Measurements from ENCODE around the gene AFAP1. TPM values are rescaled to one million over a fixed set of nuclear protein-coding genes. Genes with fewer than 3 reads are reported as not detected.
A peak's percentile ranks its signal among the peaks of the same experiment; 100 is the strongest.

AFAP1 gene
- polyA plus RNA-seq, 1 experiment: 61.7 TPM

- Histone ChIP-seq H3K27ac (ENCODE audit: low read depth, low read length) (peak overlapping the region; percentile 79), H3K4me3 (ENCODE audit: low read depth, low read length) (no peak overlapping the region), H3K27me3 (ENCODE audit: control insufficient read depth, insufficient read depth, low read length) (no peaks in the 10 kb centered on the region), H3K9me3 (ENCODE audit: control insufficient read depth, insufficient read depth, low read length) (no peaks in the 10 kb centered on the region)
- CTCF ChIA-PET: no interaction called here
- TF ChIP-seq CTCF (IDR thresholded peaks at IDR 0.05; ENCODE audit: low read depth, low read length): no peak
- POLR2A ChIA-PET: no interaction called here
- DNase-seq (ENCODE audit: low read depth, low spot score): no peak
Measured at GRCh38 chr4:7879127-7879526, 60.5 kb downstream of the AFAP1 start.

GRCh38 chr4:7878323-7878722 is 61.3 kb downstream of the AFAP1 start:
- Histone ChIP-seq H3K27me3 (ENCODE audit: control insufficient read depth, insufficient read depth, low read length) (no peaks in the 10 kb centered on the region), H3K27ac (ENCODE audit: low read depth, low read length) (no peak overlapping the region), H3K9me3 (ENCODE audit: control insufficient read depth, insufficient read depth, low read length) (no peaks in the 10 kb centered on the region; the same call in 1 of the 2 replicates), H3K4me3 (ENCODE audit: low read depth, low read length) (no peak overlapping the region)
- ChIA-PET CTCF (interaction anchor here (1.1 to 4.6 kb wide), 3 partner anchors 9 to 75 kb away, joined by 3 to 31 read pairs (median 6); no protein-coding TSS in a partner anchor), POLR2A (no interaction called here)
- TF ChIP-seq CTCF (IDR thresholded peaks at IDR 0.05; ENCODE audit: low read depth, low read length): no peak
- DNase-seq (ENCODE audit: low read depth, low spot score): no peak

- H3K27ac ChIP-seq (ENCODE audit: low read depth, low read length): no peak overlapping the region
Measured at GRCh38 chr4:7877176-7877575, 62.5 kb downstream of the AFAP1 start.

GRCh38 chr4:7876201-7876875 is 63.3 kb downstream of the AFAP1 start:
- ChIA-PET CTCF (interaction anchor here (0.6 to 4.6 kb wide), 9 partner anchors 10 to 111 kb away, joined by 3 to 31 read pairs (median 3); no protein-coding TSS in a partner anchor), POLR2A (no interaction called here)
- peak overlapping the region; percentile 65 for H3K27ac ChIP-seq (ENCODE audit: low read depth, low read length)
- H3K9me3 ChIP-seq (ENCODE audit: control insufficient read depth, insufficient read depth, low read length): no peaks in the 10 kb centered on the region; the same call in 1 of the 2 replicates
- no peak for DNase-seq (ENCODE audit: low read depth, low spot score)
- H3K27me3 ChIP-seq (ENCODE audit: control insufficient read depth, insufficient read depth, low read length): no peaks in the 10 kb centered on the region
- peak overlapping the region; percentile 21 for H3K4me3 ChIP-seq (ENCODE audit: low read depth, low read length)
- TF ChIP-seq CTCF (IDR thresholded peaks at IDR 0.05; ENCODE audit: low read depth, low read length): peak; percentile 61

More at GRCh38 chr4:7877176-7877575, 62.5 kb downstream of the AFAP1 start:
- no peak for DNase-seq (ENCODE audit: low read depth, low spot score)
- Histone ChIP-seq H3K9me3 (ENCODE audit: control insufficient read depth, insufficient read depth, low read length) (no peaks in the 10 kb centered on the region; the same call in 1 of the 2 replicates), H3K4me3 (ENCODE audit: low read depth, low read length) (no peak overlapping the region), H3K27me3 (ENCODE audit: control insufficient read depth, insufficient read depth, low read length) (no peaks in the 10 kb centered on the region)
- no peak for TF ChIP-seq CTCF (IDR thresholded peaks at IDR 0.05; ENCODE audit: low read depth, low read length)
- ChIA-PET CTCF (interaction anchor here (0.6 to 4.6 kb wide), 11 partner anchors 9 to 110 kb away, joined by 3 to 31 read pairs (median 3); no protein-coding TSS in a partner anchor), POLR2A (no interaction called here)

GRCh38 chr4:7874838-7875237 is 64.8 kb downstream of the AFAP1 start:
- ChIA-PET CTCF (interaction anchor here (4.6 kb wide), 1 partner anchor 72 kb away, joined by 31 read pairs; no protein-coding TSS in a partner anchor), POLR2A (interaction anchor here (0.6 kb wide), 1 partner anchor 60 kb away, joined by 4 read pairs; no protein-coding TSS in a partner anchor)
- H3K9me3 ChIP-seq (ENCODE audit: control insufficient read depth, insufficient read depth, low read length): no peaks in the 10 kb centered on the region; the same call in 1 of the 2 replicates
- no peak for TF ChIP-seq CTCF (IDR thresholded peaks at IDR 0.05; ENCODE audit: low read depth, low read length)
- H3K27ac ChIP-seq (ENCODE audit: low read depth, low read length): no peak overlapping the region
- no peak overlapping the region for H3K4me3 ChIP-seq (ENCODE audit: low read depth, low read length)
- H3K27me3 ChIP-seq (ENCODE audit: control insufficient read depth, insufficient read depth, low read length): no peaks in the 10 kb centered on the region
- DNase-seq (ENCODE audit: low read depth, low spot score): no peak

Data from AG04450 (cell line).